Measurements from ENCODE around the gene DTX3.

DTX3 gene

DNA sequence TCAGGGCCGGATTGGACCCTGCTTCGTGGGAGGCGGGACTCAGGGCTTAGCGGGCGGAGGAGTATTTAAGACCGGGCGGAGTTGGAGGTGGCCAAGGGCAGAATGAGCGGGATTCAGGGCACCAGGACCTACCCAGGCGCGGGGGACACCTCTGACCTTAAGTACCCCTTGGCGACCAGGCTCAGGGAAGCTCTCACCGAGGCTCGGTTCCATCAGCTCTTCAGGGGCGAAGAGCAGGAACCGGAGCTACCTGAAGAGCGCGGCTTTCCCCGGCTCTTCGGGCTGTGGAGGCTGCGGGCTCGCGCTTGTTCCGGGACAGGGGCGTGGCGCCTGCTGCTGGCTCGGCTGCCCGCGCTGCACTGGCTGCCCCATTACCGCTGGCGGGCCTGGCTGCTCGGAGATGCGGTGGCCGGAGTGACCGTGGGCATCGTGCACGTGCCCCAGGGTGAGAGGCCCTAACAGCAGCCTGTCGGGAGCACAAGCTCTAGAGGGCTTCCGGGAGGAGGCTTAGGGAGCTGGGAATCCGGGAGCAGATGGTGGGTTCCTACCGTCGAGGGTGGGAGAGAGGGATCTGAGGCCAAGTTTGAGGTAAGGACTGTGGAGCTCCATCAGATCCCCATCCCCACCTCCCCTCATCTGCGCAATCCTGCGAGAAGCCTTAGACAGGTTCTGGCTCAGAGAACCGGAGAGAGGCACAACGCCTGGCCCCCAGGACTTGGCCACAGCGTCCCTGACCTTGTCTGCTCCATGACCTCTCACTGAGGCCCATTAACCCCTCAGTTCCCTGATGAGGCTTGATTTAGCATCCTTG, 15.0 kb downstream of the DTX3 start:
- no peak for DNase-seq

- DNase-seq: no peak
Measured at GRCh38 chr12:57620245-57620935, 15.8 kb downstream of the DTX3 start.

GRCh38 chr12:57620936-57621496, 16.4 kb downstream of the DTX3 start:
- DNase-seq: no peak

DNA sequence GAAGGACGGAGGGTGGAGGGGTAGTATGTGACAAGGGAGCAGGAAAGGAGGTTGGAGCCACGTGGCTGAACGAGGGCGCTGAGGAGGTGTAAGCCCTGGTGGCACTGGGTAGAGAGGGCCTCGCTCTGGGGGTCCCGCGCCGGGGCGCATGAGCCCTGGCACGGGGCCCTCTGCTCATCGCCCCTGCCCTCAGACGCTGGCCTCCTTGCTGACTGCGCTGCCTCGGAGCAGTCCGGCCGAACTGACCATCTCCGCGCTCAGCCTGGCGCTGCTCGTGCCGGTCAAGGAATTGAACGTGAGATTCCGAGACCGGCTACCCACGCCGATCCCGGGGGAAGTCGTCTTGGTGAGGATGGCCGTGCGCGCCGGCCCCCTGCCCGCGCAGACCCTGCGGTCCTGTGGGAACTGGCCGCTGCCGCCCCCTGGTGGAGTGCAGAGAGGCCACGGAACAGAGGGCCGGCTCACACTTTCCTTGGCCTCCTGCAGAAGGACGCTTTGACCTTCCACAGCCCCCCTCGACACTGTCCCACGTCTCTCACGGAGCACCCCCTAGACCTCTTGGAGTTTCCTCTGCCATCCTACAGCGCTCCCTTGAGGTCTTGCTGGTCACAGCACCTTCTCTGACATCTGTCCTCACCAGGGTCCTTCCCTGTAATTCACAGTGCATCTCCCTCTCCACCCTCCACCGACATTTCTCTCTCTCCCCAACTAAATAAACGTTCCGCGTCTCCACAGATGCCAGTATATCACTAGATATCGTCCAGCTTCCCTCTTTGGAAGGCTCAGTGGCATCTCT, 17.1 kb downstream of the DTX3 start:
- DNase-seq: peak in 33 of 51 donors; percentile 14 to 75 (median 34)

DNA sequence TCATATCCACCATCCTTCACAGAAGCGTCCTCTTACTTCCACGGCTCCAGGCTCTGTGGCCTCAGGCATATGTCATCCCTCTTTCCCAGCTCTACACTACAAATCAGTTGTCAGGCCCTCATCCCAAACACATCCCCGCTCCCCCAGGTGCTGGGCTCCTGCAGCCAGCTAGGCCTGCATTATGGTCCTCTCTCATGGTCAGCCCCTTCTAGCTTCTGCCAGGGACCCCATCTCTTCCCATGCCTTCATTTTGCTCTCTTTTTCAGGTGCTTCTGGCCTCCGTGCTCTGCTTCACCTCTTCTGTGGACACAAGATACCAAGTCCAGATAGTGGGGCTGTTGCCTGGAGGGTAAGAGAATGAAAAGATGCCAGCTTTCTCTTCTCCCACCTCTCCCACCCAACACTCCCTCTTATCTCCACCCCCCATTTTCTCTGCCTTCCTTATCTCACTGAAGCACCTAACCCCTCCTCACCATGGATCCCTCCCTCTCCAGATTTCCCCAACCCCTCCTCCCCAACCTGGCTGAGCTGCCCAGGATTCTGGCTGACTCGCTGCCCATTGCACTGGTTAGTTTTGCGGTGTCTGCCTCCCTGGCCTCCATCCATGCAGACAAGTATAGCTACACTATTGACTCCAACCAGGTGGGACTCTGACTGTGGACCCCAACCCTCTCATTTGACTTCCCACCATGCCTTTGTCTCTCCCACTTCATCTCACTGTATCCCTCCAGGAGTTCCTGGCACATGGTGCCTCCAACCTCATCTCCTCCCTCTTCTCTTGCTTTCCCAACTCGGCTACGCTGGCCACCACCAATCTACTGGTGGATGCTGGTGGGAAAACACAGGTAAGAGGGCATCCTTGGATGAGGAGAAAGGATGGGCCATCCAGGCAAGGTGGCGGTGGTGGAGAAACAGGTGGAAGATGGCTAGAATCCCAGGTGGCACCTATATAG, 17.9 kb downstream of the DTX3 start:
- DNase-seq: no peak

DNA sequence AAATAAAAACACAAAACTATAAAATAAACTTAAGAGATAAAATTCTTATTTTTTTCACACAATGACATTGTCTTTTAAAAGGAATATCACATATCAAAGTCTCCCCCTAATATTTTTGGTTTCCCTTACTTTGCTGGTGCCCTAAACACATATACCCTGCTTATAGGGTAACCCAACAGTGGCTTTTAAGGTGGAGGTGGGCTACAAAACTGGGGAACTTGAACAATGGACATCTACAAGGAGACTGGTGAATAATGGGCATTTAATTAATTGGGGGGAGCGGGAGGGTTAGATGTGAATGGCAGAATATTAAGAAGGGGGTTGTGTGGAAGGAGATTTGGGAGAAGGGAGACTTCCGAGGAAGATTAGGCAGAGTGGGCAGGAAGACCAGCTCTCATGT, 18.8 kb downstream of the DTX3 start:
- no peak for DNase-seq

- DNase-seq: no peak
Measured at GRCh38 chr12:57623811-57624390, 19.3 kb downstream of the DTX3 start.

DNA sequence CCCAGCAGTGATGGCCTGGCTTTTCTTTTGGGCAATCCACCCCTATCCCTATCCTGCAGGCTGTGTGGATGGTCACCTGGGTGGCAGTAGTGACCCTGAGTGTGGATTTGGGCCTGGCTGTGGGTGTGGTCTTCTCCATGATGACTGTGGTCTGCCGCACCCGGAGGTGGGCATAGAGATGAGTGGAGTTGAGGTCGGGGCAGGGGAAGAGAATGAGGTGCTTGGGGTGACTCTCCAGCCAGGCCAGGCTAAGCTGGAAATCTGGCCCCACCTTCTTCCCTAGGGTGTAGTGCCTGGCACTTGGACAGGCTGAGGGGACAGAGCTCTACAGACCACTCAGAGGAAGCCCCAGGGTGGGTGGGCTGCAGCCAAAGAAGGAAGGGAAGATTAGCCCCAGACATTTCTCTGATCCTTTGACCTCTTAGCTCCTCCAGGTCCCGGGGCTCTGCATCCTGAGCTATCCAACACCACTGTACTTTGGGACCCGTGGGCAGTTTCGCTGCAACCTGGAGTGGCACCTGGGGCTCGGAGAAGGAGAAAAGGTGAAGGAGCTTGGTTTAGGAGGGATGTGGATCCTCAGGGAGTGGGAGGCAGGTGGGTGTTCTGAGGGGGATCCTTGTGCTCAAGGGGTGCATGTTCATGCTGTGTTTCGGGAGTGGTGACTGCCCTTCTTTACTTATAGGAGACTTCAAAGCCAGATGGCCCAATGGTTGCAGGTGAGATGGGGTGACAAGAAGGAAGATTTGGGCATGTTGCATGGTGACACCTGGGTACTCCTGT, 20.0 kb downstream of the DTX3 start:
- DNase-seq: no peak

DNA sequence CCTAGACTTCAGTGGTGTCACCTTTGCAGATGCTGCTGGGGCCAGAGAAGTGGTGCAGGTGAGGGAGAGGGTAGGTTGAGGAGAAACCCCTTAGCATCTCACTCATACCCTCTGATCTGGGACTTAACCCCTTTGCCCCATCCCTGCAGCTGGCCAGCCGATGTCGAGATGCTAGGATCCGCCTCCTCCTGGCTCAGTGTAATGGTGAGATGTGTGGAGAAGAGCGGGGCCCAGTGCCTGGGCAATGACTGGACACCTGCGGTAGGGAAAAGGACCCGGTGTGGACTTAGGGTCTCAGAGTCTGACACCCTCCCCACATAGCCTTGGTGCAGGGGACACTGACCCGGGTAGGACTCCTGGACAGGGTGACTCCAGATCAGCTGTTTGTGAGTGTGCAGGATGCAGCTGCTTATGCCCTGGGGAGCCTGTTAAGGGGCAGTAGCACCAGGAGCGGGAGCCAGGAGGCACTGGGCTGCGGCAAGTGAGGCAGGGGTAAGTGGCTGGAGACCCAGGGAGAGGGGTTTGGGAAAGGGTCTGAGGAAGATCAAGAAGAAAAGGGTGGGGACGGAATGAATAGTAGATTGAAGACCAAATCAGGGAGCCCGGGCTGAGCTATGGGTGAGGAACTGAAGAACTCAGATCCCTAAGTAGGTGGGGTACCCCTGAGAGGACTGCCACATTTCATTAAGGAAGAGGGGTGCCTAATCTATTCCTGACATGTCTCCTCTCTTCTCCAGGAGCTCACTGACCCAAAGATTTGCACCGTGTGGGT, 20.8 kb downstream of the DTX3 start:
- DNase-seq: no peak

GRCh38 chr12:57626111-57626920, 21.7 kb downstream of the DTX3 start:
- DNase-seq: no peak

- DNase-seq: no peak
Measured at GRCh38 chr12:57626921-57627445, 22.4 kb downstream of the DTX3 start.

DNA sequence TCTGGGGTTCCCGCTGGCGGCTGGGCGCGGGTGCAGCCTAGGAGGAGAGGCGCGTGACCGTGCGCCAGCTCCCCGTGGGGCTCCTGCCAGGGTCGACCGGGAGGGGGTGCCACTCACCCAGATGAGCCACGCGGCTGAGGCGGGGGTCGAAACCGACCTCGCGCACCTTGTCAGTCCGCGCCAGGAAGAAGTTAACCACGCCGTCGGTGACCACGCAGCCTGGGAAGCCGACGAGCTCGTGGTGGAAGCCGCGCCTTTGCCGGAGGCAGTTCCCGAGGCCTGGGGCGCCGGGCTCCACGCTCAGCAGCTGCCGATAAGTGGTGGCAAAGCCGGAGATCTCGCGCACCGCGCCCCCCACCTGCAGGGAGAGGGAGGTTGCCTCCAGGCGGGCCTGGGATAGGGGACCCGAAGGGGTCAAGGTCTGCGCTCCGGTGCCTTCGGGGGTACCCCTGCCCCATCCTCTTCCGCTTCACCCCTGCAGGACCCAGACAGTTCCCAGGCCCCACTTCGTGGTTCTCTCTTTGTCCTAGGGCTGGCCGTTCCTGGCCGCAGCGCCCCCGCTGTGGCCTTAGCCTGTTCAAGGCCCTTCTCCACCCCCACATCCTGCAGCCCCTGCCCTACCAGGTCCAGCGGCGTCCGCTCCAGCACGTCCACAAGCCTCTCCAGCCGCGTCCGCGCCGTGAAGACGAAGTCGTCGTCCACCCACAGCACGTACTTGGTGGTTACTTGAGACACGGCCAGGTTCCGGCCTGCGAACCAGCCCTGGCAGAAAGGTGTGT, 23.1 kb downstream of the DTX3 start:
- no peak for DNase-seq

DNA sequence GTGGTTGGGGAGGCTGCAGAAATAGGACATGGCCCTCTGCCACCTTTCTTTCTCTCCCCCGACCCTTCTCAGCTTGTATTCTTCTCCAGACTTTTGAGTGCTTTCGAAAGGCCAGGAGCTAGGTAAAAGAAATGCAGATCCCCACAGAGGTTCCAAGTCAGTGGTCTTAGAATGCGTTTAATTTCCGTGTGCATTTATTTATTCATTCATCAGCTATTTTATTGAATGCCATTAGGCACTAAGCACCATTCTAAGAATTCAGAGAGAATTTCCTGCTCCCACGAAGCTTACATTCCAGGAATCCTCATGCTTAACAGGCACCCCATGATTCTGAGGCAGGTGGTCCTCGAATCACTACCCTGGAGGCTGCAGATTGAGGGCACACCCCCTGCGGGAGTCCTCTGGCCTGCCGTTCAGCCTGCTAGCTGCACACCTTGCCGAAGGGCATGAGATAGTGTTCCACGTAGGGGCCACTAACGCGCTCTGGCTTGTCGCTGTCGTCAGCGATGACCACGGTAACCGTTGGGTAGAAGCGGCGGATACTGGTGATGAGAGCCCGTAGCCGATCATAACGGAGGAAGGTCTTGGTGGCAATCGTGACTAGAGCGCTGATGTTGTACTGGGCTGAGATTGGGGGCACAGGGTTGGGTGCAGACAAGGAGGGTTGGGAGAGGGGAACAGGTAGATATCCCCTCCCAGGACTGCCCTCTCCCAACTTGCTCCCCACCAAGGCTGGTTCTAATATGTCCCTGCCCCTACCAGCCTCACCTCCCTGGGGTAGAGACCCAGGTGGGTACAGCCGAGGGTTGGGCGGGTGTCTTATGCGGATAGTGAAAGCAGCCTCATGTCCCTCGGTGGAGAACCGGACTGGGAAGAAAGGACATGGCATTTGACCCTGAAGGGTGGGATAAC, 23.9 kb downstream of the DTX3 start:
- DNase-seq: no peak

GRCh38 chr12:57629897-57630471, 25.4 kb downstream of the DTX3 start:
- DNase-seq: peak in 25 of 51 donors; percentile 28 to 76 (median 57)

GRCh38 chr12:57630891-57631433, 26.3 kb downstream of the DTX3 start:
- no peak for DNase-seq

Measured in hypothalamus (tissue), 51 donors.